ENCODE results near the gene STK24. TPM values are rescaled to one million over a fixed set of nuclear protein-coding genes. Genes with fewer than 3 reads are reported as not detected.

The STK24 gene
- polyA plus RNA-seq, 2 of the 4 experiments (the other 2 are of a cell fraction), result 46.1 to 55.6 TPM

DNA sequence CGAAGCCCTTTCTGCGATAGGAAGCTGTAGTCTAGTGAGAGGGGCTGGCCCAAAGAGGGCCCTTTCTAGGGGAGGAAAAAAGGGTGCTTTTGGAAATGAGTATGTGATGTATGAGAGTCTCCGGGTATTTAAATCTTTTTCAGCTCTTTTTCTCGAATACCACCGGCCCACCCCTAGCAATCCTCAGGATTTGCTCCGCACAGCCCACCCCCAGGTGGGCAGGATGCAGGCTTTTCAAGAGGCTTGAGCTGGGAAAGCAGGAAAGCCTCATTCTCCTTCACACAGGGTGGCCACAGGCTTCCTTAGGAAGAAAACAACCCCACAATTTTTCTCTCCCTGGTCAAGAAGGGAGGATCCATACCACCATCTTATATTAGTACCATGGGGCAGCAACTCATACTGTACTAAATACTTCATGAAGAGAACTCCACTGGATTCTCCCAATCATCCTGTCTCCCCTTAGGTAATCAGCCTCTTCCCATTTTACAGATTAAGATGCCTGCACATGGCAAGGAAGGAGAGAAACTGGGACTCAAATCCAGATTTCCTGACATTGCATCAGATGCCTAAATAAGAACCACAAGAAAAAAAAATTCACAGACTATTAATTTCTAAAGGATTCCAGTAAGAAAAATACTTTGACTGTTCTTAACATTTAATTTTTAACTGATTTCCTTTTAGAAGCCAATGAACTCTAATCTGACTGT is 84.4 kb downstream of the STK24 start:
- no peak overlapping the region for H3K4me3 ChIP-seq
- ChIA-PET POLR2A (no interaction called here), CTCF (no interaction called here)
- peaks cover 81% of the 10 kb centered on the region for H3K4me1 ChIP-seq
- TF ChIP-seq, protein P1, sequence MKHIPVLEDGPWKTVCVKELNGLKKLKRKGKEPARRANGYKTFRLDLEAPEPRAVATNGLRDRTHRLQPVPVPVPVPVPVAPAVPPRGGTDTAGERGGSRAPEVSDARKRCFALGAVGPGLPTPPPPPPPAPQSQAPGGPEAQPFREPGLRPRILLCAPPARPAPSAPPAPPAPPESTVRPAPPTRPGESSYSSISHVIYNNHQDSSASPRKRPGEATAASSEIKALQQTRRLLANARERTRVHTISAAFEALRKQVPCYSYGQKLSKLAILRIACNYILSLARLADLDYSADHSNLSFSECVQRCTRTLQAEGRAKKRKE (CRISPR knock-in tag; IDR thresholded peaks at IDR 0.05; ENCODE audit: low read depth), result no peak
- TF ChIP-seq KDM1A (IDR thresholded peaks at IDR 0.05; ENCODE audit: low read depth), result no peak
- TF ChIP-seq RNF2 (IDR thresholded peaks at IDR 0.05; ENCODE audit: borderline replicate concordance, low read depth), result no peak
- no peak for TF ChIP-seq NR3C1 (IDR thresholded peaks at IDR 0.05)
- TF ChIP-seq, protein P2, sequence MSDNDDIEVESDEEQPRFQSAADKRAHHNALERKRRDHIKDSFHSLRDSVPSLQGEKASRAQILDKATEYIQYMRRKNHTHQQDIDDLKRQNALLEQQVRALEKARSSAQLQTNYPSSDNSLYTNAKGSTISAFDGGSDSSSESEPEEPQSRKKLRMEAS (IDR thresholded peaks at IDR 0.05), result no peak
- TF ChIP-seq, protein P3, sequence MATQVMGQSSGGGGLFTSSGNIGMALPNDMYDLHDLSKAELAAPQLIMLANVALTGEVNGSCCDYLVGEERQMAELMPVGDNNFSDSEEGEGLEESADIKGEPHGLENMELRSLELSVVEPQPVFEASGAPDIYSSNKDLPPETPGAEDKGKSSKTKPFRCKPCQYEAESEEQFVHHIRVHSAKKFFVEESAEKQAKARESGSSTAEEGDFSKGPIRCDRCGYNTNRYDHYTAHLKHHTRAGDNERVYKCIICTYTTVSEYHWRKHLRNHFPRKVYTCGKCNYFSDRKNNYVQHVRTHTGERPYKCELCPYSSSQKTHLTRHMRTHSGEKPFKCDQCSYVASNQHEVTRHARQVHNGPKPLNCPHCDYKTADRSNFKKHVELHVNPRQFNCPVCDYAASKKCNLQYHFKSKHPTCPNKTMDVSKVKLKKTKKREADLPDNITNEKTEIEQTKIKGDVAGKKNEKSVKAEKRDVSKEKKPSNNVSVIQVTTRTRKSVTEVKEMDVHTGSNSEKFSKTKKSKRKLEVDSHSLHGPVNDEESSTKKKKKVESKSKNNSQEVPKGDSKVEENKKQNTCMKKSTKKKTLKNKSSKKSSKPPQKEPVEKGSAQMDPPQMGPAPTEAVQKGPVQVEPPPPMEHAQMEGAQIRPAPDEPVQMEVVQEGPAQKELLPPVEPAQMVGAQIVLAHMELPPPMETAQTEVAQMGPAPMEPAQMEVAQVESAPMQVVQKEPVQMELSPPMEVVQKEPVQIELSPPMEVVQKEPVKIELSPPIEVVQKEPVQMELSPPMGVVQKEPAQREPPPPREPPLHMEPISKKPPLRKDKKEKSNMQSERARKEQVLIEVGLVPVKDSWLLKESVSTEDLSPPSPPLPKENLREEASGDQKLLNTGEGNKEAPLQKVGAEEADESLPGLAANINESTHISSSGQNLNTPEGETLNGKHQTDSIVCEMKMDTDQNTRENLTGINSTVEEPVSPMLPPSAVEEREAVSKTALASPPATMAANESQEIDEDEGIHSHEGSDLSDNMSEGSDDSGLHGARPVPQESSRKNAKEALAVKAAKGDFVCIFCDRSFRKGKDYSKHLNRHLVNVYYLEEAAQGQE (IDR thresholded peaks at IDR 0.05), result no peak
- no peaks in the 10 kb centered on the region for H3K9me3 ChIP-seq
- WGBS (ENCODE audit: missing lambda C conversion rate), result 98% methylated on average over 6 of the region's 6 CpGs
- no peak for ATAC-seq
- DNase-seq (ENCODE audit: low read depth in 1 of 2, low spot score in 1 of 2), result no peak
- H3K4me2 ChIP-seq, result peak overlapping the region; percentile 9; the same call in 2 of the 3 replicates
- no peak for FAIRE-seq
- peak overlapping the region; percentile 59 to 79; a peak in 5 of 6 replicates for H3K27ac ChIP-seq

DNA sequence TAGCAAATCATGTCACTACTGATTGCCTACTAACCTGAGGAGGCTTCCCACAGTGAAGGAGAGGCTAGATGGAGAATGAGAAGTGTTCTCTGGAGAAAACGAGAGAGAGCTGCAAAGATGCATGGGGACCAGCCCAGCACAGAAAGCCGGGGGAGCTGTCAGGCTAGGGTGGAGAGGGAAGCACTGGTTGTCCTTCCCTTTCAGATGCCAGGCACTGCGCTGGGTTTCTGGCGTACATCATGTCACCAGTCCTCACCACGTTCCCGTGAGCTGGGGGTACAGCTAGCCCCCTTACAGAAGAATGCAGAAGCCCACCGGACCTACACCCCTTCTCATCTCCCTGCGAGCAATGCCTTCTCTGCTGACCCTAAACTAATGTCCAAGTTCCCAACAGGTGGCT is 86.0 kb downstream of the STK24 start:
- ChIA-PET CTCF (no interaction called here), POLR2A (no interaction called here)
- TF ChIP-seq CHD2 (IDR thresholded peaks at IDR 0.05; ENCODE audit: low read length, partially characterized antibody), result no peak
- ATAC-seq (no peak), FAIRE-seq (no peak), DNase-seq (ENCODE audit: low read depth in 1 of 2, low spot score in 1 of 2) (no peak)
- Histone ChIP-seq H3K4me3 (no peak overlapping the region), H3K9me3 (no peaks in the 10 kb centered on the region), H3K27ac (peak overlapping the region; percentile 45 to 69; a peak in 3 of 6 replicates), H3K4me1 (peaks cover 81% of the 10 kb centered on the region), H3K4me2 (peak overlapping the region; percentile 53; the same call in 2 of the 3 replicates)
- WGBS (ENCODE audit: missing lambda C conversion rate), result 91% methylated on average over 8 of the region's 8 CpGs

DNA sequence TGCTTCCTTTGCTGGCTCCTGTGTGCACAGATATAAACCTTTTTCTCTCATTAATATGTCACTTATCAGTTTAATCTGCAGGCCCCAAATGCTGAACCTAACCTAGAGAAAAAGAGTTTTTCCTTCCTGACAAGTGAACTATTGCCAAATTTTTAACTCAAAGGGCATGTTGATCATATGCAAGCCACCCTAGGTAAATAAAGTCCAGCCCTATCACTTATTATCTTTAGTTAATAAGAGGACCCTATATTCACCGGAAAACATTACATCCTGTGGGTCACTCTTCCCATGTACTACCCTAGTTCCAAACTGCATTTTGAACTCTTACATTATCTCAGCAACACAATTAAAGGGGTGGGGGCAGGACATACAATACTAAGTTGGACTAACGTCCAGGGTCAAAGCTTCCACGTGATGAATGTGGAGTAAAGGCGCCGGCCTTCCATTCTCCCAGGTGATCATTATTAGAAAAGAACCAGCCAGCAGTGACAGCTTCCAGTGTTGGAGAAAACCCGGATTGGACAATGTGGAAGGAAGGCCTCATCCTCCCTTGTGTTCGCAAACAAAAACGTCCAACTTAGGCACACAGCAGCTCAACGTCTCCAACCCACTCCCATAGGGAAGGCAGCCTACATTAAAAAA is 86.6 kb downstream of the STK24 start:
- DNase-seq (ENCODE audit: low read depth in 1 of 2, low spot score in 1 of 2) (no peak), ATAC-seq (no peak), FAIRE-seq (no peak)
- CTCF ChIA-PET, result no interaction called here
- WGBS (ENCODE audit: missing lambda C conversion rate), result 42% methylated on average over 8 of the region's 9 CpGs
- H3K4me1 ChIP-seq, result peaks cover 81% of the 10 kb centered on the region
- TF ChIP-seq, protein P4, sequence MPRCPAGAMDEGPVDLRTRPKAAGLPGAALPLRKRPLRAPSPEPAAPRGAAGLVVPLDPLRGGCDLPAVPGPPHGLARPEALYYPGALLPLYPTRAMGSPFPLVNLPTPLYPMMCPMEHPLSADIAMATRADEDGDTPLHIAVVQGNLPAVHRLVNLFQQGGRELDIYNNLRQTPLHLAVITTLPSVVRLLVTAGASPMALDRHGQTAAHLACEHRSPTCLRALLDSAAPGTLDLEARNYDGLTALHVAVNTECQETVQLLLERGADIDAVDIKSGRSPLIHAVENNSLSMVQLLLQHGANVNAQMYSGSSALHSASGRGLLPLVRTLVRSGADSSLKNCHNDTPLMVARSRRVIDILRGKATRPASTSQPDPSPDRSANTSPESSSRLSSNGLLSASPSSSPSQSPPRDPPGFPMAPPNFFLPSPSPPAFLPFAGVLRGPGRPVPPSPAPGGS (IDR thresholded peaks at IDR 0.05), result no peak
- TF ChIP-seq NR3C1 (IDR thresholded peaks at IDR 0.05), result no peak
- no peak for TF ChIP-seq SREBF2 (IDR thresholded peaks at IDR 0.05)
- TF ChIP-seq CHD2 (IDR thresholded peaks at IDR 0.05; ENCODE audit: low read length, partially characterized antibody), result no peak
- TF ChIP-seq, protein P5, sequence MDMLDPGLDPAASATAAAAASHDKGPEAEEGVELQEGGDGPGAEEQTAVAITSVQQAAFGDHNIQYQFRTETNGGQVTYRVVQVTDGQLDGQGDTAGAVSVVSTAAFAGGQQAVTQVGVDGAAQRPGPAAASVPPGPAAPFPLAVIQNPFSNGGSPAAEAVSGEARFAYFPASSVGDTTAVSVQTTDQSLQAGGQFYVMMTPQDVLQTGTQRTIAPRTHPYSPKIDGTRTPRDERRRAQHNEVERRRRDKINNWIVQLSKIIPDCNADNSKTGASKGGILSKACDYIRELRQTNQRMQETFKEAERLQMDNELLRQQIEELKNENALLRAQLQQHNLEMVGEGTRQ (IDR thresholded peaks at IDR 0.05), result no peak
- TF ChIP-seq, protein P6, sequence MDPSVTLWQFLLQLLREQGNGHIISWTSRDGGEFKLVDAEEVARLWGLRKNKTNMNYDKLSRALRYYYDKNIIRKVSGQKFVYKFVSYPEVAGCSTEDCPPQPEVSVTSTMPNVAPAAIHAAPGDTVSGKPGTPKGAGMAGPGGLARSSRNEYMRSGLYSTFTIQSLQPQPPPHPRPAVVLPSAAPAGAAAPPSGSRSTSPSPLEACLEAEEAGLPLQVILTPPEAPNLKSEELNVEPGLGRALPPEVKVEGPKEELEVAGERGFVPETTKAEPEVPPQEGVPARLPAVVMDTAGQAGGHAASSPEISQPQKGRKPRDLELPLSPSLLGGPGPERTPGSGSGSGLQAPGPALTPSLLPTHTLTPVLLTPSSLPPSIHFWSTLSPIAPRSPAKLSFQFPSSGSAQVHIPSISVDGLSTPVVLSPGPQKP (IDR thresholded peaks at IDR 0.05; ENCODE audit: low read depth, low read length), result no peak
- no peak for TF ChIP-seq GATA3 (IDR thresholded peaks at IDR 0.05; ENCODE audit: borderline replicate concordance)
- TF ChIP-seq RARB (CRISPR knock-in tag; IDR thresholded peaks at IDR 0.05), result no peak
- TF ChIP-seq FOSB (CRISPR knock-in tag; IDR thresholded peaks at IDR 0.05), result no peak
- TF ChIP-seq HOXB13 (CRISPR knock-in tag; IDR thresholded peaks at IDR 0.05; ENCODE audit: low read depth), result no peak
- TF ChIP-seq HOXB5 (CRISPR knock-in tag; IDR thresholded peaks at IDR 0.05), result no peak
- TF ChIP-seq MYC (IDR thresholded peaks at IDR 0.05; ENCODE audit: borderline replicate concordance, low read length), result no peak
- peak overlapping the region; percentile 53 for H3K4me2 ChIP-seq
- POLR2A ChIA-PET, result no interaction called here
- H3K4me3 ChIP-seq, result no peak overlapping the region
- no peaks in the 10 kb centered on the region for H3K9me3 ChIP-seq
- H3K27ac ChIP-seq, result peak overlapping the region; percentile 45 to 69

All from A549 (cell line).